Bronchial epithelial cell (primary cell): ENCODE results near the gene AUTS2. TPM values are rescaled to one million over a fixed set of nuclear protein-coding genes. Genes with fewer than 3 reads are reported as not detected.

Experiments
- DNase-seq: peaks from one replicate; pipeline ENCODE4 v3.0.0-alpha.2; 2010; ENCODE audit warnings: low read depth
- FAIRE-seq: peaks from 2 replicates; lab custom pipeline; 2011; peaks lifted over from hg19 to GRCh38; lab: Jason Lieb, UNC
- H3K27me3 ChIP-seq: 2 replicates; pipeline ENCODE4 v1.5.1; 2011; ENCODE audit warnings: low read length; ENCODE audit not compliant: control insufficient read depth, insufficient read depth
- H3K36me3 ChIP-seq: 2 replicates; pipeline ENCODE4 v1.5.1; 2011; ENCODE audit warnings: low read length; ENCODE audit not compliant: control insufficient read depth, insufficient read depth
- H3K4me3 ChIP-seq: 2 replicates; pipeline ENCODE4 v1.5.1; 2011; ENCODE audit warnings: mild to moderate bottlenecking, low read depth, low read length, control low read depth
- CTCF ChIP-seq: IDR thresholded peaks from 2 replicates; pipeline ENCODE4 v1.5.1; 2011; ENCODE audit warnings: mild to moderate bottlenecking, moderate library complexity, low read length, control low read depth, inconsistent platforms; ENCODE audit not compliant: insufficient read depth, severe bottlenecking
- total RNA-seq: library from RNA; depleted of rRNA; stranded (reverse); fragments of >200 nt; gene quantifications from 2 replicates; pipeline ENCODE4 v1.2.1, GENCODE V29; 2014

The AUTS2 gene
- total RNA-seq, 1 donor from 2014 or later = 9.5 TPM

DNA sequence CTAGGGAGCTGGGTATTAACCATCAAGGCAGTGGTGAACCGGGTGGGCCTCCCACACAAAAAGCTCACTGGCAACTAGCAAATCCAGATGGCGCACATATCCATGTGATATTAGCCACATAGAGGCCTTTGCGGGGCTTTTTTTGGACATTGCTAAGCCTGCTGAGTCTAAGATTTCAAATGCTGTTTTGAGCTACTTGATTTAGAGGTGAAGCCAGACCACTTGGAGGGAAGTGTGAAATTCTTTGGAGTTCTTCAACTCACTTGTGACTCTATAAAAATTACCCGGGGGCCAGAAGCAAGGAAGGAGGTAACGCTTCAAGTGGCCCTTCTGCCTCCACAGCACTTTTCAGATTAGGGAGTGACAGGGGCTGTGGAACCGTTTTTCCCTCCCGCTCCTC, 913.9 kb downstream of the AUTS2 start:
- Histone ChIP-seq H3K4me3 (no peak overlapping the region), H3K27me3 (no peaks in the 10 kb centered on the region), H3K36me3 (no peaks in the 10 kb centered on the region)
- TF ChIP-seq CTCF = no peak
- FAIRE-seq = no peak
- no peak for DNase-seq

DNA sequence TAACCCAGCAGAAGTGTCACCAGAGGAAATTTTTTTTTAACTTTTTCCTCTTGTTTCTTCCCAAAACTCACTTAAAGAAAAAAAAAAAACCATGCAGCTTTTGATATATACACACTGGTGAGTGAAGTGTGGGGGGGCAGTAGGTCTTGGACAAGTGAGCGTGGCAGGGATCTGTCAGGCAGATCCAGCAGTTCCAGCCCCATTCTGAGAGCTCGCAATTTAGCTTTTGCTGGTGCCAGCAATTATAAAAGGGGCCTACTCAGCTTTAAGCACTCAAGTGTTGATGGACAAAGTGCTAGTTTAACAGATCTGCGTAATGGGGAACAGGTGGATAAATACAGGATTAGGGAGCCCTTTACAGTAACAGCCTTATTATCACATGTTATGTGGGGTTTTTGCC, 914.5 kb downstream of the AUTS2 start:
- no peak for TF ChIP-seq CTCF
- H3K36me3 ChIP-seq = no peaks in the 10 kb centered on the region
- no peaks in the 10 kb centered on the region for H3K27me3 ChIP-seq
- DNase-seq = no peak
- no peak overlapping the region for H3K4me3 ChIP-seq
- no peak for FAIRE-seq

DNA sequence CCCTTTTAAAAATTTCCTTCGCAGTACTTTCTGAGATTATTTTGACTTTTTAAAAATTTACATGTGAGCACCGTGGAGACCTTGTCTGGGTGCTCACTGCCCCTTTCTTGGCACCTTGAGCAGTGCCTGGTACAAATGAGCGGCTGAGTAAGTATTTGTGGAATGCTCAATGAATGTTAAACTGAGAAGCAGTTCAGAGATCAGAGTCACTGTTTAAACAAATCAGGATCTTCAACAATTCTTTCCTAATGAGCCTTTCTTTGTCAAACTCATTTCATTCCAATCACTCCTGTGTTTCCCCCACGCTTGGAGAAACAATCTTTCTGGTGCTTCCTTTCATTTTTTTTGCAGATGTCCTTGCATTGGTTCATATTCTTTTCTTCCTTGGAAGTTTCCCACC, 922.3 kb downstream of the AUTS2 start:
- FAIRE-seq = no peak
- H3K36me3 ChIP-seq = no peaks in the 10 kb centered on the region
- peak; percentile 58 for DNase-seq

DNA sequence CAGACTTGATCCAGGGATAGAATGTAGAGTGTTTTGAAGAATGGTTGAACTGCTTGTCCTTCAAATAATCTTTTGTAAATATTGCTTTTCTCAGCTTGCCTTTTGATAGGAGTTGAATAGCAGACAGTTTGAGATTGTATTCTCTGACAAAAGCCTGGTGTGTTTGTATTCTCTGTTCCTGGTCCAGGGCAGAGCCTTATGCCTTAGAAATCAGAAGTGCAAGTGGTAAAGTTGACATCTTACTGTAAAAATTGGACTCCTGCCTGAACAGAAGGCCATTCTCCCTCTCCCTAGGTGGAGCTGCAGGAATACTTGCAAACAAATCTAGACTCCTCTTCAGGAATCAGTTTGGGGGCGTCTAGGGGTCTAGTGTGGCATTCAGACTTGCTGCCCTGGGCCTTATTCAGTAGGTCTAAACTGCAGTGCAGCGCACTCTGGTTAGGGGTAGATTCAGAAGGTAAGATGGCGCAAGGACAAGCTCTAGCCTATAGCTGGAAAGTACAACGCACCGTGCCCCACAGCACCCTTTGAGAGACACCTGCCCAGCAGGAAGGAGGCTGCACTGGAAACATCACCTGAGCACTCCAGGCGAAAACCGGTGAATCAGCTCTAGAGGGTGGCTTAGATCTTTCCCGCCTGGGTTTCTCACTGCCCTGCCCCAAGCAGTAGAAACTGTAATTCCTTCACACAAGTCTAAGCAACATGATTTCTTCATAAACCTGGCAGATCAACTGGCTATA, 925.1 kb downstream of the AUTS2 start:
- no peak for TF ChIP-seq CTCF
- peak; percentile 36 for FAIRE-seq
- DNase-seq = peak; percentile 20
- H3K36me3 ChIP-seq = no peaks in the 10 kb centered on the region
- H3K27me3 ChIP-seq = no peaks in the 10 kb centered on the region
- H3K4me3 ChIP-seq = no peak overlapping the region

More for the DNA sequence above, 922.3 kb downstream of the AUTS2 start:
- Histone ChIP-seq H3K27me3 (no peaks in the 10 kb centered on the region), H3K4me3 (no peak overlapping the region)
- no peak for TF ChIP-seq CTCF

DNA sequence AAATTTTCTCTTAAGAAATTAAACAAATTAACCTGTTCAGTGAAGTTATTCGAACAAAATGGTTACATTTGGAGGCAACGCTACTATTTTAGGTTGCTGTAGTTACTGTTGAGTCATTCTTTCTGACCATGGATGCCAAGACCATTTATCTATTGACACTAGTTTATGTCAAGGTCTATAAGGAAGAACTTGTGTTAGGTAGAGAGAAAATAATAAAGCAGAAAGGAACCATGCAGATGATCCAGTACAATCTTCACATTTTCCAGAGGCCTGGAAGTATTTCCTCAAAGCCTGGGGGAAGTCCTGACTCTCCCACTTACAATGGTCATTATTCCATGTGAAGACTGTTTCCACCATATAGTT, 925.7 kb downstream of the AUTS2 start:
- no peak for TF ChIP-seq CTCF
- Histone ChIP-seq H3K4me3 (no peak overlapping the region), H3K36me3 (no peaks in the 10 kb centered on the region), H3K27me3 (no peaks in the 10 kb centered on the region)
- DNase-seq = no peak
- no peak for FAIRE-seq

- no peaks in the 10 kb centered on the region for H3K36me3 ChIP-seq
- DNase-seq (no peak), FAIRE-seq (no peak)
- TF ChIP-seq CTCF = no peak
- H3K27me3 ChIP-seq = no peaks in the 10 kb centered on the region
- no peak overlapping the region for H3K4me3 ChIP-seq
Measured at GRCh38 chr7:70525991-70526390, 927.7 kb downstream of the AUTS2 start.
